ENCODE measurements around the gene ERI3. TPM values are rescaled to one million over a fixed set of nuclear protein-coding genes. Genes with fewer than 3 reads are reported as not detected.

ERI3 gene
- total RNA-seq, 2 experiments from 2014 or later, result 42.3 to 43.3 TPM

- no peak for ATAC-seq
- H3K27me3 Mint-ChIP-seq, result peaks cover 5% of the 10 kb centered on the region
- no peak overlapping the region for H3K4me3 Mint-ChIP-seq
- H3K9me3 Mint-ChIP-seq, result peaks cover 4% of the 10 kb centered on the region
- CTCF ChIA-PET, result interaction anchor here (1.1 kb wide), 1 partner anchor 11 kb away, joined by 3 read pairs; no protein-coding TSS in a partner anchor
- no peaks in the 10 kb centered on the region for H3K4me1 Mint-ChIP-seq (ENCODE audit: low read depth)
- H3K27ac Mint-ChIP-seq, result no peak overlapping the region
- no peak for DNase-seq
- intact Hi-C loops (cut with micrococcal nuclease), result no loop called here
- TF ChIP-seq CTCF (IDR thresholded peaks at IDR 0.05), result no peak
- H3K36me3 Mint-ChIP-seq (ENCODE audit: low read depth), result no peaks in the 10 kb centered on the region
- POLR2A ChIA-PET, result no interaction called here
Observed at GRCh38 chr1:44174630-44175029, 180.4 kb downstream of the ERI3 start.

Other genes with a start within 250 kb of the ERI3 start
- not detected for gene KLF17, start 236.4 kb downstream of the ERI3 start, total RNA-seq
- not detected for gene KLF18, start 213.6 kb downstream of the ERI3 start, total RNA-seq
- 10 to 100 TPM; 26.5 to 29.6 TPM for gene DMAP1, start 141.8 kb downstream of the ERI3 start, total RNA-seq
- 10 to 100 TPM; 71.9 to 79.1 TPM for gene RNF220, start 50.0 kb upstream of the ERI3 start, total RNA-seq